NK-92 (cell line): ENCODE results near the gene TSPAN9.

Source experiments
- DNase-seq: peaks from one replicate; lab custom pipeline; 2025; ENCODE audit not compliant: unreplicated experiment; lab: John Stamatoyannopoulos, UW

Gene TSPAN9

GRCh38 chr12:3076730-3077571, at the start of gene TSPAN9:
TSPAN9 (plus strand) TSS chr12:3077379; CDS start chr12:3201194, 123,815 bp downstream.
- DNase-seq: no peak

- no peak for DNase-seq
Observed at GRCh38 chr12:3028108-3028507, 49.1 kb upstream of the TSPAN9 start.

GRCh38 chr12:3030821-3031429, 46.3 kb upstream of the TSPAN9 start:
- DNase-seq: no peak

GRCh38 chr12:3032161-3032560, 45.0 kb upstream of the TSPAN9 start:
- no peak for DNase-seq

- no peak for DNase-seq
Observed at GRCh38 chr12:3032770-3033538, 44.2 kb upstream of the TSPAN9 start.

- no peak for DNase-seq
Observed at GRCh38 chr12:3033539-3033867, 43.7 kb upstream of the TSPAN9 start.

- no peak for DNase-seq
Observed at GRCh38 chr12:3034067-3034750, 43.0 kb upstream of the TSPAN9 start.

- DNase-seq: no peak
Observed at GRCh38 chr12:3035171-3035570, 42.0 kb upstream of the TSPAN9 start.

- DNase-seq: no peak
Observed at GRCh38 chr12:3035815-3036702, 41.1 kb upstream of the TSPAN9 start.

GRCh38 chr12:3036901-3037600, 40.1 kb upstream of the TSPAN9 start:
- no peak for DNase-seq

GRCh38 chr12:3038166-3038565, 39.0 kb upstream of the TSPAN9 start:
- DNase-seq: no peak

- no peak for DNase-seq
Observed at GRCh38 chr12:3038926-3039510, 38.2 kb upstream of the TSPAN9 start.

GRCh38 chr12:3040026-3040656, 37.0 kb upstream of the TSPAN9 start:
- no peak for DNase-seq

GRCh38 chr12:3040663-3041544, 36.3 kb upstream of the TSPAN9 start:
- no peak for DNase-seq

- DNase-seq: no peak
Observed at GRCh38 chr12:3041558-3042164, 35.5 kb upstream of the TSPAN9 start.

- DNase-seq: no peak
Observed at GRCh38 chr12:3042394-3042793, 34.8 kb upstream of the TSPAN9 start.

GRCh38 chr12:3042826-3043225, 34.4 kb upstream of the TSPAN9 start:
- DNase-seq: no peak

GRCh38 chr12:3043406-3043805, 33.8 kb upstream of the TSPAN9 start:
- DNase-seq: no peak
